Measurements from ENCODE around the gene NNAT. TPM values are rescaled to one million over a fixed set of nuclear protein-coding genes. Genes with fewer than 3 reads are reported as not detected.

The NNAT gene
- total RNA-seq, 1 donor = 1.3 TPM

GRCh38 chr20:37523911-37524700 lies 3.1 kb downstream of the NNAT start:
- TF ChIP-seq, protein P1, sequence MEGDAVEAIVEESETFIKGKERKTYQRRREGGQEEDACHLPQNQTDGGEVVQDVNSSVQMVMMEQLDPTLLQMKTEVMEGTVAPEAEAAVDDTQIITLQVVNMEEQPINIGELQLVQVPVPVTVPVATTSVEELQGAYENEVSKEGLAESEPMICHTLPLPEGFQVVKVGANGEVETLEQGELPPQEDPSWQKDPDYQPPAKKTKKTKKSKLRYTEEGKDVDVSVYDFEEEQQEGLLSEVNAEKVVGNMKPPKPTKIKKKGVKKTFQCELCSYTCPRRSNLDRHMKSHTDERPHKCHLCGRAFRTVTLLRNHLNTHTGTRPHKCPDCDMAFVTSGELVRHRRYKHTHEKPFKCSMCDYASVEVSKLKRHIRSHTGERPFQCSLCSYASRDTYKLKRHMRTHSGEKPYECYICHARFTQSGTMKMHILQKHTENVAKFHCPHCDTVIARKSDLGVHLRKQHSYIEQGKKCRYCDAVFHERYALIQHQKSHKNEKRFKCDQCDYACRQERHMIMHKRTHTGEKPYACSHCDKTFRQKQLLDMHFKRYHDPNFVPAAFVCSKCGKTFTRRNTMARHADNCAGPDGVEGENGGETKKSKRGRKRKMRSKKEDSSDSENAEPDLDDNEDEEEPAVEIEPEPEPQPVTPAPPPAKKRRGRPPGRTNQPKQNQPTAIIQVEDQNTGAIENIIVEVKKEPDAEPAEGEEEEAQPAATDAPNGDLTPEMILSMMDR (IDR thresholded peaks at IDR 0.05; ENCODE audit: insufficient read depth, low read depth, low read length) = no peak
- DNase-seq (ENCODE audit: low read depth) = no peak
- no peak overlapping the region for H3K4me3 ChIP-seq (ENCODE audit: low read depth, low read length)

DNA sequence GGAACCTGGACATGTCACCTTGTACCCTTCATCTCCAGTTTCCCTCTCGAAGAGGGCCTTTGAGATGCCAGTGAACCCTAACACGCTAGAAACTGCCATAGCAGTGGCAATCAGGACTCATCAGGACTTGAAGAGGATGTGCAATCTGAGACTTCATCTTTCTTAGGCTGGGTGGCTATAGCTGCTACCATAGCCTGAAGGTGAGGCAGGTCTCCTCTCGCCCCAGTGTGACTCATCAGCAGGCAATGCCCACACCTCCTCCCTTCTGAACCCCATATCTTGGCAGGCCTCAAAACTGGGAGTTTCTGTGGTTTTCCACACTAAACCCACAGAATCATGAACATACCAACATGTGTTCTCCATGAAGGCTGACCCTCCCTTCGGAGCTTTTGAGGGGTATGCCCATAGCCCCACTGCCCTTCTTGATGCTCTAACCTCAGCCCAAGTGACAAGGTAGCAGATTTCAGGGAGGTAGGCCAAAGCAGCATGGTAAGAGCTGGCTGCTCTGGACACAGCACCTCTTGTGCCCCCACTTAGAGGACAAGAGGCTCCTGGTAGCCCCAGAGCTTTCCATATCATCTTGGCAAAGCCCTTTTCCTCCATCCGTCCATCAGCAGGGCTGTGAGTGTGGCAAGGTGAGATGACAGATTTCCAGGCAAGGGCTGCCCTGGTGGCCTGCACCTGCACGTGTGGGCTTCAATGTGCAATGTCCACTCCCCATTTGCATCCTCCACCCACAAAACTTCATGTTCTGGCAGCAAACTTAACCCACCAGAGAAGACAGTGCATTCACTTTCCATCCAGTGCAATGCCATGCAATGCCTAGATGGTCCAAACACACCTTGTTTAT lies 4.0 kb downstream of the NNAT start:
- H3K4me3 ChIP-seq (ENCODE audit: low read depth, low read length) = no peak overlapping the region
- DNase-seq (ENCODE audit: low read depth) = no peak
- TF ChIP-seq, protein P1 (IDR thresholded peaks at IDR 0.05; ENCODE audit: insufficient read depth, low read depth, low read length) = no peak

- peak overlapping the region; percentile 81 for H3K4me3 ChIP-seq (ENCODE audit: low read depth, low read length)
- TF ChIP-seq, protein P1 (IDR thresholded peaks at IDR 0.05; ENCODE audit: insufficient read depth, low read depth, low read length) = no peak
- no peak for DNase-seq (ENCODE audit: low read depth)
These were observed 4.8 kb downstream of the NNAT start for GRCh38 chr20:37525810-37526209.

- peak; percentile 70 for DNase-seq (ENCODE audit: low read depth)
- TF ChIP-seq, protein P1 (IDR thresholded peaks at IDR 0.05; ENCODE audit: insufficient read depth, low read depth, low read length) = no peak
- peak overlapping the region; percentile 81 for H3K4me3 ChIP-seq (ENCODE audit: low read depth, low read length)
These were observed 5.3 kb downstream of the NNAT start for GRCh38 chr20:37526238-37526838.

GRCh38 chr20:37526839-37527637 lies 6.0 kb downstream of the NNAT start:
- peak; percentile 31 for DNase-seq (ENCODE audit: low read depth)
- peak overlapping the region; percentile 81 for H3K4me3 ChIP-seq (ENCODE audit: low read depth, low read length)
- TF ChIP-seq, protein P1 (IDR thresholded peaks at IDR 0.05; ENCODE audit: insufficient read depth, low read depth, low read length) = no peak
